BLaER1 (cell line): ENCODE data around the gene MAP7D3.
"Not testable (repeated sequence)": the region's sequence is repeated elsewhere in the genome, so short reads cannot be mapped to it uniquely, and the experiment has no call there.

Source experiments
- H3K27ac ChIP-seq: shearing (Covaris generic); formaldehyde crosslinking; 2 replicates; pipeline ENCODE4 v1.8.1; 2022
- H3K27me3 ChIP-seq: shearing (Covaris generic); formaldehyde crosslinking; 2 replicates; pipeline ENCODE4 v1.8.1; 2022
- H3K36me3 ChIP-seq: shearing (Covaris generic); formaldehyde crosslinking; 2 replicates; pipeline ENCODE4 v1.8.1; 2022
- H3K4me1 ChIP-seq: shearing (Covaris generic); formaldehyde crosslinking; 2 replicates; pipeline ENCODE4 v1.8.1; 2022
- H3K4me2 ChIP-seq: shearing (Covaris generic); formaldehyde crosslinking; 2 replicates; pipeline ENCODE4 v1.8.1; 2022
- H3K4me3 ChIP-seq: shearing (Covaris generic); formaldehyde crosslinking; 2 replicates; pipeline ENCODE4 v1.8.1; 2022
- H3K9ac ChIP-seq: shearing (Covaris generic); formaldehyde crosslinking; 2 replicates; pipeline ENCODE4 v1.8.1; 2022
- H3K9me3 ChIP-seq: shearing (Covaris generic); formaldehyde crosslinking; 2 replicates; pipeline ENCODE4 v1.8.1; 2022
- H4K20me1 ChIP-seq: shearing (Covaris generic); formaldehyde crosslinking; 2 replicates; pipeline ENCODE4 v1.8.1; 2022
- Cebpa-rat ChIP-seq: shearing (Covaris generic); IDR thresholded peaks from 2 replicates; pipeline ENCODE4 v1.8.1; 2022

Gene MAP7D3

DNA sequence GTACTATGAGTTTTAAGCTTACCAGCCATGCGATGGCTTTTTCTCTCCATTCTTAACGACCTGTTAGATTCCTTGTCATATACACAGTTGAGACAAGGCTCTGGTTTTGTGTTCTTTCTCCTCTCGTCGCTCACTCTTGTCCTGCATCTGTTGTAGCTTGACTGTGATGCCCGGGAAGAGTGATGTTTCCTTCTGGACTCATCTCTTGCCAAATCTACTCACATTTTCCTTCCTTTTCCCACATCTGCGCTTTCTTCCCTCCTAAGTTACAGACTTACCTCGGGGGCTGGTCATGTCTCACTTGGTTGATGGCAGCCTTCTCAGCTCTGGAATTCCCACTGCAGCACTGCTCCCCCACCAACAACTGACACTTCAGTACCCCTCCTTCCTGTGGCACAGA, 4.8 kb upstream of the MAP7D3 start:
- H4K20me1 ChIP-seq: no peaks in the 10 kb centered on the region
- H3K9me3 ChIP-seq: no peaks in the 10 kb centered on the region
- no peaks in the 10 kb centered on the region for H3K36me3 ChIP-seq
- H3K4me1 ChIP-seq: peaks cover 43% of the 10 kb centered on the region
- H3K4me2 ChIP-seq: peak overlapping the region; percentile 45
- peak overlapping the region; percentile 12; the same call in 1 of the 2 replicates for H3K27ac ChIP-seq
- peaks cover 82% of the 10 kb centered on the region for H3K27me3 ChIP-seq
- TF ChIP-seq Cebpa-rat: no peak
- H3K9ac ChIP-seq: no peak overlapping the region; the same call in 1 of the 2 replicates
- no peak overlapping the region for H3K4me3 ChIP-seq

GRCh38 chrX:136255541-136255940, 4.3 kb upstream of the MAP7D3 start:
- Histone ChIP-seq H3K4me3 (no peak overlapping the region), H3K9ac (no peak overlapping the region), H3K27me3 (peaks cover 81% of the 10 kb centered on the region), H4K20me1 (no peaks in the 10 kb centered on the region), H3K9me3 (no peaks in the 10 kb centered on the region), H3K4me1 (peaks cover 43% of the 10 kb centered on the region), H3K27ac (no peak overlapping the region), H3K36me3 (no peaks in the 10 kb centered on the region), H3K4me2 (peak overlapping the region; percentile 45)
- no peak for TF ChIP-seq Cebpa-rat

DNA sequence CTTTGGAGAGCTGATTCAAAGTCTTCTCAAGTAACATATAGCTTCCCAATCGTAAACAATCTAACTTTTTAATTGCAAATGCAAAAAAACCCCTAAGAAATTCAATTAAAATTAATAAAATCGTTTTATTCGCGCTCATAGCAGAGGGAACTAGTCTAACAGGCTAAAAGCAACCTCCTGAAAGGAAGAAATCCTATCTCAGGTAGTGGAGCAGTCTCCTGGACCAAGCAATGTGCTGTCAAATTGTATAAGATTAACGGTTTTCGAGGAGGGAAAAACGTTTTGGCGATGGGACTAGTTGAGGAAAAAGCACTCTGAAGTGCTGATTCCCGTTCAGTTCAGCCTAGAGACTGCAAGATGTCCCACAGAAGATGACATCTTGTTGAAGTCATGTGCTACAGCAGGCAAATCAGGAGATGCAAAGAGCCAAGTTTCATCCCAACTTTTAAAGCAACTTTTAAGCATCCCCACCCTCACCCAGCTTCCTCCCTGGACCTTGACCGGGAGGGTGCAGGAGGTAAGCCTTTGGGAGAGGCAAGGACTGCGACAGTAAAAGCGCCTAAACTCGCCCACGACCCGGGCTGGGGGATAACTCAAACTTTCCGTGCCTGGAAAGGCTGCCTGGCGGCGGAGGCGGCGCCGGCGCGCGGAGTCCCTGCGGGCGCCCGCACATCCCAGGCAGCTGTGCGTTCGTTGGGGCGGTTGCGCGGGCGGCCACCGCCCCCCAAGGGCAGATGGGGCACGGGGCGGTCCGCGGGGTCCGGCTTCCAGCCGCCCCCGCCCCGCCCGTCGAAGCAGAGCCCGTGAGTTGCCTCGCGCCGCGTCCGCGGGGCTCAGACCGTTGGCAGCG, 784 bp downstream of the MAP7D3 start:
- H3K9me3 ChIP-seq: no peaks in the 10 kb centered on the region
- peak overlapping the region; percentile 83 for H3K27ac ChIP-seq
- peak overlapping the region; percentile 81 for H3K4me3 ChIP-seq
- peaks cover 11% of the 10 kb centered on the region; the same call in 1 of the 2 replicates for H4K20me1 ChIP-seq
- peak overlapping the region; percentile 65 for H3K4me2 ChIP-seq
- peaks cover 67% of the 10 kb centered on the region for H3K27me3 ChIP-seq
- peak overlapping the region; percentile 85 for H3K9ac ChIP-seq
- no peak for TF ChIP-seq Cebpa-rat
- H3K4me1 ChIP-seq: peaks cover 18% of the 10 kb centered on the region
- H3K36me3 ChIP-seq: no peaks in the 10 kb centered on the region

GRCh38 chrX:136246201-136246600, 5.0 kb downstream of the MAP7D3 start:
- peaks cover 29% of the 10 kb centered on the region for H4K20me1 ChIP-seq
- H3K4me3 ChIP-seq: no peak overlapping the region
- H3K36me3 ChIP-seq: peaks cover 32% of the 10 kb centered on the region
- H3K4me1 ChIP-seq: peaks cover 11% of the 10 kb centered on the region; the same call in 1 of the 2 replicates
- H3K27me3 ChIP-seq: peaks cover 79% of the 10 kb centered on the region
- no peak overlapping the region for H3K27ac ChIP-seq
- no peaks in the 10 kb centered on the region for H3K9me3 ChIP-seq
- H3K9ac ChIP-seq: no peak overlapping the region
- no peak overlapping the region for H3K4me2 ChIP-seq
- TF ChIP-seq Cebpa-rat: no peak

- Histone ChIP-seq H4K20me1 (peaks cover 10% of the 10 kb centered on the region; the same call in 1 of the 2 replicates), H3K36me3 (peaks cover 41% of the 10 kb centered on the region), H3K27me3 (peaks cover 55% of the 10 kb centered on the region)
- not testable (repeated sequence) for H3K9me3 ChIP-seq, H3K4me2 ChIP-seq, H3K9ac ChIP-seq, H3K27ac ChIP-seq, H3K4me3 ChIP-seq, H3K4me1 ChIP-seq
These were observed 13.4 kb downstream of the MAP7D3 start for GRCh38 chrX:136237849-136238248.

GRCh38 chrX:136237074-136237473, 14.1 kb downstream of the MAP7D3 start:
- Histone ChIP-seq H4K20me1 (peaks cover 9% of the 10 kb centered on the region; the same call in 1 of the 2 replicates), H3K4me2 (no peak overlapping the region), H3K27me3 (peaks cover 54% of the 10 kb centered on the region), H3K4me1 (no peaks in the 10 kb centered on the region), H3K4me3 (no peak overlapping the region), H3K9me3 (no peaks in the 10 kb centered on the region), H3K9ac (no peak overlapping the region), H3K36me3 (peaks cover 36% of the 10 kb centered on the region), H3K27ac (no peak overlapping the region)
- no peak for TF ChIP-seq Cebpa-rat

DNA sequence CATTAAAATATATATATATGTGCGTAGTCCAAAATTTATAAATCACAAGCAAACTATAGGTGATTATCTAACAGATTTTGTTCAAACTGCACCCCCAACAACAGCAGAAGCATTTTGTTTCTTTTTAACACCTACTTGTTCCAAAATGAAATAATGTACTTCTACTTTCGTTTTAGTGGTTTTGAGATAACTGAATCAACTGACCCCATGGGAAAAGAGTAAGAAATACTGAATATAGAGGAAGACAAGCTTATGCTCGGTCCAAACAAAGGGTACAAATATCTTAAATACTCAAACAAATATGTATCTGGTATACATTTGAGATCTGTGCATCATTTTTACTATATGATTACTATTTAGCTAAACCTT, 22.4 kb downstream of the MAP7D3 start:
- H3K4me1 ChIP-seq: peaks cover 12% of the 10 kb centered on the region
- H3K4me2 ChIP-seq: peak overlapping the region; percentile 36
- no peak overlapping the region for H3K9ac ChIP-seq
- peaks cover 9% of the 10 kb centered on the region; the same call in 1 of the 2 replicates for H4K20me1 ChIP-seq
- no peak overlapping the region for H3K4me3 ChIP-seq
- H3K36me3 ChIP-seq: peaks cover 40% of the 10 kb centered on the region
- peaks cover 86% of the 10 kb centered on the region for H3K27me3 ChIP-seq
- peak overlapping the region; percentile 29 for H3K27ac ChIP-seq
- H3K9me3 ChIP-seq: no peaks in the 10 kb centered on the region
- TF ChIP-seq Cebpa-rat: no peak

DNA sequence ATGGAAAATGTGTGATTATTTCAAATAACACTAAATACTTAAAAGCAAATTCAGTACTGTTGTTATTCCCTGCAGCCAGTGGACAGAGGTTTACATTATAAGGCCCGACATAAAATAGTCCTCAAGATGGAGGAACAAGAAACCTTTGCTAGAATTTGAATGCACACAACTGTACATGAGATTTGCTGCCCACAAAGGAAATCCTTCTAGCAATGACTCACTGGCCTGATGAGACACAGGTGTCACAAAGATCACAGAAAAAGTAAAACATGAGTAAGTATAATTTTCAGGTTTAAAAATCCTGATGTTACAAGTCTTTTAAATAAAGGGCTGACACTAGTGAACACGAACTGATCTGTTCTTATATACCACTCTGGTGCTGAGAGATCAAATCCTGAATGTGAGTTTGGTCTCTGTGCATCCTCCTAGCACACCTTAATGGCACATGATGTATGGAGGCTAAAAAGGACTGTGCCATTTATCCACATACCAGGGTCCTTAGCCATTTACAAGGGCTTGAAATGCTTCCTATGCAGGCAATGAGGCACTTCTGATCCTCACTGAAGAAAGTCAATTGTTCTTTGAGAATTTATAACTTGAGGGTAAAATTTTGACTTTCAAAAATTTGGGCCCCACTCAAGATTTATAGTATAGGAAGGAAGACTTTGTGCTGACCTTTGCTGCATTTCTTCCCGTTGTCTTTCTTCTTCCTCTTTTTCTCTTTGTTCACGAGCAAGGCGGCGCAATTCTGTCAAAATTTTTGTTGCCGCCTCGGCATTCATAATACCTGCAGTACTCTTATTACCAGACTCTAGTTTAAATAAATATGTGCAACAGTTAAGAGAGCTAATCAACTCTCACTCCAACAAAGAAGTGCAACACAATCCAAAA, 23.0 kb downstream of the MAP7D3 start:
- H3K27ac ChIP-seq: peak overlapping the region; percentile 29
- no peak overlapping the region for H3K9ac ChIP-seq
- no peak overlapping the region for H3K4me3 ChIP-seq
- H3K9me3 ChIP-seq: no peaks in the 10 kb centered on the region
- H4K20me1 ChIP-seq: peaks cover 9% of the 10 kb centered on the region; the same call in 1 of the 2 replicates
- peak overlapping the region; percentile 36 for H3K4me2 ChIP-seq
- H3K36me3 ChIP-seq: peaks cover 46% of the 10 kb centered on the region
- peaks cover 89% of the 10 kb centered on the region for H3K27me3 ChIP-seq
- no peak for TF ChIP-seq Cebpa-rat
- H3K4me1 ChIP-seq: peaks cover 12% of the 10 kb centered on the region

DNA sequence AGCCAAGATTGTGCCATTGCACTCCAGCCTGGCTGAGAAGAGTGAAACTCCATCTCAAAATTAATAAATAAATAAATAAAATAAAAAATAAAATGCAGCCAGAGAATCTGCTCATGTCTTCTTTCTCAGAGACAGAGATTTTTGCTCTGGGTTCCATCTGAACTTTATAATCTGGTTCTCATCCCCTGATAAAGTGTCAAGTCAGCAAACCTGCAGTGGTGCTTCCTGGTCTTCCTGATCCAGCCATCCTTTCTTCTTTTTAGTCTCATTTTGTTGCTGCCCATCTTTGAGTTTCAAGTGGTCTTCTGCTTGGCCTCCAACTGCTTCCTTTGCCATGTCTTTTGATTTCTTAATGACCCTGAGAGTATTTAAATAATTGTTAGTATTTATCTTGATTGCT, 24.1 kb downstream of the MAP7D3 start:
- peaks cover 54% of the 10 kb centered on the region for H3K36me3 ChIP-seq
- no peak for TF ChIP-seq Cebpa-rat
- H3K4me2 ChIP-seq: no peak overlapping the region
- no peak overlapping the region for H3K27ac ChIP-seq
- no peaks in the 10 kb centered on the region for H3K9me3 ChIP-seq
- H3K9ac ChIP-seq: no peak overlapping the region
- H3K4me1 ChIP-seq: peaks cover 12% of the 10 kb centered on the region
- no peak overlapping the region for H3K4me3 ChIP-seq
- H4K20me1 ChIP-seq: peaks cover 7% of the 10 kb centered on the region; the same call in 1 of the 2 replicates
- H3K27me3 ChIP-seq: peaks cover 90% of the 10 kb centered on the region
